SK-N-MC (cell line): ENCODE data around the gene IFT27.

ENCODE experiments used
- DNase-seq: peaks from one replicate; pipeline ENCODE4 v3.0.0-alpha.2; 2011; ENCODE audit warnings: low read depth, low spot score
- H3K27ac ChIP-seq: fragments of 200-600 bp; sonication (generic); 2 replicates; pipeline ENCODE4 v1.5.1; 2016; ENCODE audit warnings: mixed run types
- H3K36me3 ChIP-seq: fragments of 200-600 bp; sonication (generic); 2 replicates; pipeline ENCODE4 v1.6.1; 2017; ENCODE audit warnings: antibody characterized with exemption, low read length, mixed read lengths; ENCODE audit not compliant: insufficient read depth
- H3K4me3 ChIP-seq: fragments of 200-600 bp; sonication (generic); 2 replicates; pipeline ENCODE4 v1.5.1; 2016
- H3K9ac ChIP-seq: fragments of 200-600 bp; sonication (generic); 2 replicates; pipeline ENCODE4 v1.8.0; 2017; ENCODE audit warnings: mixed run types, mixed read lengths; ENCODE audit not compliant: insufficient read length
- H3K9me3 ChIP-seq: fragments of 200-600 bp; sonication (generic); 2 replicates; pipeline ENCODE4 v1.6.1; 2017; ENCODE audit warnings: low read depth, mild to moderate bottlenecking, antibody characterized with exemption, low read length, moderate library complexity, mixed read lengths
- EZH2 ChIP-seq: fragments of 200-600 bp; sonication (generic); IDR thresholded peaks from one replicate; pipeline ENCODE4 v1.6.1; 2017; ENCODE audit warnings: antibody characterized with exemption
- FOXP2 ChIP-seq: optimal IDR thresholded peaks from 2 replicates; pipeline ENCODE3; 2011; ENCODE audit warnings: mild to moderate bottlenecking, moderate library complexity; ENCODE audit not compliant: insufficient read depth; ENCODE audit errors: extremely low read length, control extremely low read depth
- POLR2AphosphoS5 ChIP-seq: IDR thresholded peaks from 2 replicates; pipeline ENCODE4 v1.6.1; 2012; ENCODE audit warnings: mild to moderate bottlenecking, low read depth, low read length, borderline replicate concordance

Gene IFT27

GRCh38 chr22:36803358-36803757 is 27.4 kb upstream of the IFT27 start:
- DNase-seq: no peak
- TF ChIP-seq POLR2AphosphoS5: no peak
- no peak overlapping the region for H3K27ac ChIP-seq
- no peaks in the 10 kb centered on the region for H3K9me3 ChIP-seq
- no peak overlapping the region for H3K9ac ChIP-seq
- H3K36me3 ChIP-seq: no peaks in the 10 kb centered on the region
- no peak overlapping the region for H3K4me3 ChIP-seq

- no peak for DNase-seq
- Histone ChIP-seq H3K36me3 (no peaks in the 10 kb centered on the region), H3K27ac (no peak overlapping the region), H3K4me3 (no peak overlapping the region), H3K9ac (no peak overlapping the region), H3K9me3 (no peaks in the 10 kb centered on the region)
- TF ChIP-seq FOXP2 (no peak), EZH2 (no peak), POLR2AphosphoS5 (no peak)
Observed at GRCh38 chr22:36798674-36799066, 22.8 kb upstream of the IFT27 start.

GRCh38 chr22:36797911-36798673 is 22.2 kb upstream of the IFT27 start:
- DNase-seq: no peak
- no peaks in the 10 kb centered on the region for H3K36me3 ChIP-seq
- H3K9me3 ChIP-seq: no peaks in the 10 kb centered on the region
- H3K9ac ChIP-seq: no peak overlapping the region
- H3K4me3 ChIP-seq: no peak overlapping the region
- H3K27ac ChIP-seq: no peak overlapping the region
- no peak for TF ChIP-seq EZH2
- TF ChIP-seq POLR2AphosphoS5: no peak
- TF ChIP-seq FOXP2: no peak

- Histone ChIP-seq H3K27ac (no peak overlapping the region), H3K4me3 (no peak overlapping the region), H3K9me3 (no peaks in the 10 kb centered on the region), H3K36me3 (no peaks in the 10 kb centered on the region), H3K9ac (no peak overlapping the region)
- DNase-seq: no peak
- TF ChIP-seq EZH2 (no peak), POLR2AphosphoS5 (no peak), FOXP2 (no peak)
Observed at GRCh38 chr22:36797374-36797773, 21.5 kb upstream of the IFT27 start.

GRCh38 chr22:36796552-36797175 is 20.7 kb upstream of the IFT27 start:
- TF ChIP-seq POLR2AphosphoS5: no peak
- TF ChIP-seq FOXP2: no peak
- no peak for TF ChIP-seq EZH2
- Histone ChIP-seq H3K9ac (no peak overlapping the region), H3K9me3 (no peaks in the 10 kb centered on the region), H3K4me3 (no peak overlapping the region), H3K27ac (no peak overlapping the region), H3K36me3 (no peaks in the 10 kb centered on the region)
- no peak for DNase-seq

- Histone ChIP-seq H3K27ac (no peak overlapping the region), H3K36me3 (no peaks in the 10 kb centered on the region), H3K4me3 (no peak overlapping the region), H3K9ac (no peak overlapping the region), H3K9me3 (no peaks in the 10 kb centered on the region)
- DNase-seq: no peak
- TF ChIP-seq FOXP2 (no peak), POLR2AphosphoS5 (no peak), EZH2 (no peak)
Observed at GRCh38 chr22:36795633-36796032, 19.7 kb upstream of the IFT27 start.

- Histone ChIP-seq H3K9ac (no peak overlapping the region), H3K9me3 (no peaks in the 10 kb centered on the region), H3K4me3 (no peak overlapping the region), H3K27ac (no peak overlapping the region), H3K36me3 (no peaks in the 10 kb centered on the region)
- no peak for DNase-seq
- TF ChIP-seq FOXP2 (no peak), POLR2AphosphoS5 (no peak), EZH2 (no peak)
Observed at GRCh38 chr22:36790648-36791047, 14.7 kb upstream of the IFT27 start.

GRCh38 chr22:36787204-36787988 is 11.5 kb upstream of the IFT27 start:
- no peak overlapping the region for H3K4me3 ChIP-seq

More at GRCh38 chr22:36787204-36787988, 11.5 kb upstream of the IFT27 start:
- H3K36me3 ChIP-seq: no peaks in the 10 kb centered on the region
- H3K27ac ChIP-seq: no peak overlapping the region
- DNase-seq: no peak
- no peak for TF ChIP-seq POLR2AphosphoS5
- TF ChIP-seq EZH2: no peak
- TF ChIP-seq FOXP2: no peak
- H3K9me3 ChIP-seq: no peaks in the 10 kb centered on the region
- H3K9ac ChIP-seq: no peak overlapping the region
